ENCODE measurements around the gene CNIH1.
"Not testable (repeated sequence)": the region's sequence is repeated elsewhere in the genome, so short reads cannot be mapped to it uniquely, and the experiment has no call there.

- TF ChIP-seq CTCF (IDR thresholded peaks at IDR 0.05; ENCODE audit: low read depth, low read length, poor library complexity, severe bottlenecking); EZH2phosphoT487 (IDR thresholded peaks at IDR 0.05; ENCODE audit: borderline replicate concordance, low read length): not testable (repeated sequence)
Observed at GRCh38 chr14:54378893-54379292, 62.3 kb downstream of the CNIH1 start.

All from DOHH2 (cell line).